ENCODE measurements around the gene CACNA1G. TPM values are rescaled to one million over a fixed set of nuclear protein-coding genes. Genes with fewer than 3 reads are reported as not detected.
A peak's percentile ranks its signal among the peaks of the same experiment; 100 is the strongest.

Gene CACNA1G
- total RNA-seq, 1 experiment from 2014 or later = not detected

- Histone ChIP-seq H3K4me2 (ENCODE audit: low read depth, low read length, poor library complexity, severe bottlenecking) (no peak overlapping the region), H4K20me1 (ENCODE audit: insufficient read depth, low read depth, low read length) (no peaks in the 10 kb centered on the region), H3K9me3 (ENCODE audit: low read length) (no peaks in the 10 kb centered on the region), H3K9ac (ENCODE audit: low read length) (no peak overlapping the region), H2AFZ (ENCODE audit: low read length) (no peak overlapping the region), H3K79me2 (ENCODE audit: low read length) (no peaks in the 10 kb centered on the region), H3K27me3 (ENCODE audit: low read length) (no peaks in the 10 kb centered on the region), H3K4me3 (ENCODE audit: low read length) (no peak overlapping the region), H3K36me3 (ENCODE audit: insufficient read depth, low read length) (no peaks in the 10 kb centered on the region), H3K9me2 (replicated peaks; ENCODE audit: insufficient read depth, low read length) (no peaks in the 10 kb centered on the region), H3K27ac (ENCODE audit: low read length) (no peak overlapping the region), H3K4me1 (ENCODE audit: low read length) (peaks cover 18% of the 10 kb centered on the region)
- no peak for DNase-seq
Measured at GRCh38 chr17:50594892-50595291, 34.4 kb downstream of the CACNA1G start.

DNA sequence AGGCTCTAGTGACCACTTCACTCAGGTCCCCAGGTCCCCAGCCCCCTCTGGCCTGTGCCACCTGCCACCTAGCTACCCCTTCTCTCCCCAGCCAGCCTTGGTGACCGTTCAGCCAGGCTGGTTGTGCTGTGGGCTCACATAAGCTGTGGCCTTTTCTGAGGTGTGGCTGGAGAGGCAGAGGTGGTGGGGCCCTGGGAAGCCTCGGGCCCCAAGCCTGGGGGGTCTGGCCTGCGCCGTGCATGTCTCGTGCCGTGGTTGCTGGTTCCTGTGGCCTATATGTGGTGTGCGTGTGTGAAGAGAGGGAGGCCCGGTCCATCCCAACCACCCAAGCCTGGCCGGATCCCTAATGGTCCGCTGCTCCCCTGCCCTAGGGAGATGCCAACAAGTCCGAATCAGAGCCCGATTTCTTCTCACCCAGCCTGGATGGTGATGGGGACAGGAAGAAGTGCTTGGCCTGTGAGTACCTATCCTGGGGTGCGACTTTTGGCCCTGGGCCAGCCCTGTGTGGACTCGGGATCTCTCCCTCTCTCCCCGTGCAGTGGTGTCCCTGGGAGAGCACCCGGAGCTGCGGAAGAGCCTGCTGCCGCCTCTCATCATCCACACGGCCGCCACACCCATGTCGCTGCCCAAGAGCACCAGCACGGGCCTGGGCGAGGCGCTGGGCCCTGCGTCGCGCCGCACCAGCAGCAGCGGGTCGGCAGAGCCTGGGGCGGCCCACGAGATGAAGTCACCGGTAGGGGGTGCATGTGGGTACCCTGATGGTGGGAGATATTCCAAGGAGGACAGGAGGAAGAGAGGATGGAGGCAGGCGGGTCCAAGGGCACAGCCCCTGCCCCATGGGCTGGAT, 35.9 kb downstream of the CACNA1G start:
- no peak for DNase-seq
- peaks cover 21% of the 10 kb centered on the region for H3K4me1 ChIP-seq (ENCODE audit: low read length)
- H3K9me2 ChIP-seq (replicated peaks; ENCODE audit: insufficient read depth, low read length) = no peaks in the 10 kb centered on the region
- H3K27ac ChIP-seq (ENCODE audit: low read length) = no peak overlapping the region
- H3K4me2 ChIP-seq (ENCODE audit: low read depth, low read length, poor library complexity, severe bottlenecking) = no peak overlapping the region
- H4K20me1 ChIP-seq (ENCODE audit: insufficient read depth, low read depth, low read length) = no peaks in the 10 kb centered on the region
- no peaks in the 10 kb centered on the region for H3K9me3 ChIP-seq (ENCODE audit: low read length)
- no peaks in the 10 kb centered on the region for H3K79me2 ChIP-seq (ENCODE audit: low read length)
- H3K36me3 ChIP-seq (ENCODE audit: insufficient read depth, low read length) = no peaks in the 10 kb centered on the region
- no peak overlapping the region for H3K9ac ChIP-seq (ENCODE audit: low read length)
- H2AFZ ChIP-seq (ENCODE audit: low read length) = no peak overlapping the region
- no peaks in the 10 kb centered on the region for H3K27me3 ChIP-seq (ENCODE audit: low read length)
- H3K4me3 ChIP-seq (ENCODE audit: low read length) = no peak overlapping the region

- no peak overlapping the region for H2AFZ ChIP-seq (ENCODE audit: low read length)
- H3K27ac ChIP-seq (ENCODE audit: low read length) = no peak overlapping the region
- H3K4me1 ChIP-seq (ENCODE audit: low read length) = peaks cover 21% of the 10 kb centered on the region
- H3K79me2 ChIP-seq (ENCODE audit: low read length) = no peaks in the 10 kb centered on the region
- no peak overlapping the region for H3K4me3 ChIP-seq (ENCODE audit: low read length)
- H3K36me3 ChIP-seq (ENCODE audit: insufficient read depth, low read length) = no peaks in the 10 kb centered on the region
- H3K4me2 ChIP-seq (ENCODE audit: low read depth, low read length, poor library complexity, severe bottlenecking) = peak overlapping the region; percentile 6
- H3K9me3 ChIP-seq (ENCODE audit: low read length) = no peaks in the 10 kb centered on the region
- no peaks in the 10 kb centered on the region for H4K20me1 ChIP-seq (ENCODE audit: insufficient read depth, low read depth, low read length)
- DNase-seq = peak; percentile 82
- no peaks in the 10 kb centered on the region for H3K27me3 ChIP-seq (ENCODE audit: low read length)
- H3K9ac ChIP-seq (ENCODE audit: low read length) = no peak overlapping the region
- no peaks in the 10 kb centered on the region for H3K9me2 ChIP-seq (replicated peaks; ENCODE audit: insufficient read depth, low read length)
Measured at GRCh38 chr17:50598487-50598886, 38.0 kb downstream of the CACNA1G start.

DNA sequence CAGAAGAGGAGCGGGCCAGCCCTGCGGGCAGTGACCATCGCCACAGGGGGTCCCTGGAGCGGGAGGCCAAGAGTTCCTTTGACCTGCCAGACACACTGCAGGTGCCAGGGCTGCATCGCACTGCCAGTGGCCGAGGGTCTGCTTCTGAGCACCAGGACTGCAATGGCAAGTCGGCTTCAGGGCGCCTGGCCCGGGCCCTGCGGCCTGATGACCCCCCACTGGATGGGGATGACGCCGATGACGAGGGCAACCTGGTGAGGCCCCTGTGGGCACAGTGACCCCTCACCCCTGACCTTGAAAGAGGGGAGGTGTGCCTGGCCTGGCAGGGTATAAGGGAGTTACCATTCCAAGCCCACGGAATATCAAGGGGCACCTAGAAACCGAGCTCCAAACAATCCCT, 39.1 kb downstream of the CACNA1G start:
- no peak overlapping the region for H2AFZ ChIP-seq (ENCODE audit: low read length)
- no peak overlapping the region for H3K4me3 ChIP-seq (ENCODE audit: low read length)
- peaks cover 21% of the 10 kb centered on the region for H3K4me1 ChIP-seq (ENCODE audit: low read length)

DNA sequence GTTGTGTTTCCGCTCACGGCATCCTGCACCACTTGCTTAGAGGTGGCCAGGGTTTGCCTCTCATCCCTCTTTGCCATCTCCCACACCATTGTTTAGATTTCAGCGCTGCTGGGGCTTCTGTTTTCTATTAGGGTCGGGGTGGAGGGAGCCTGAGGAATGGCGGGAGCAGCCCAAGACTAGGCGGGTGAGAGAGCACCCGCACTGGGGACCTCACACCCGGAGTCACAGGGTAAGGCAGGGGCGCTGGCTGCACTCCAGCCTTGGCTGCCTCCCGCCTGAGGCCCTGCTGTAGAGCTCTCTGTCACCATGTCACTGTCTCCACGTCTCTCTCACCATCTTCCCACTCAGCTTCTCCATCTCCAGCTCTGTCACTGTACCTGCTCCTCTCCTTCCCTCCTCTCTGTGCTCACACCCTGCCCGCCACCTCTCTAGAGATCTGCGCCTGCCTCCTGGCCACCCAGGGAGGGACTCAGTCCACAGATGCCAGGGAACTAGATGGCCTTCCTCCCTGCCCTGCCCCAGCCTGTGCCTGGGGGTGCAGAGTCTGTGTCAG, 41.4 kb downstream of the CACNA1G start:
- Histone ChIP-seq H3K27ac (ENCODE audit: low read length) (no peak overlapping the region), H4K20me1 (ENCODE audit: insufficient read depth, low read depth, low read length) (no peaks in the 10 kb centered on the region), H3K9me3 (ENCODE audit: low read length) (no peaks in the 10 kb centered on the region), H3K4me2 (ENCODE audit: low read depth, low read length, poor library complexity, severe bottlenecking) (no peak overlapping the region), H3K79me2 (ENCODE audit: low read length) (no peaks in the 10 kb centered on the region), H3K9me2 (replicated peaks; ENCODE audit: insufficient read depth, low read length) (no peaks in the 10 kb centered on the region), H3K36me3 (ENCODE audit: insufficient read depth, low read length) (no peaks in the 10 kb centered on the region), H3K4me3 (ENCODE audit: low read length) (no peak overlapping the region), H3K9ac (ENCODE audit: low read length) (no peak overlapping the region), H3K27me3 (ENCODE audit: low read length) (no peaks in the 10 kb centered on the region), H3K4me1 (ENCODE audit: low read length) (peaks cover 21% of the 10 kb centered on the region), H2AFZ (ENCODE audit: low read length) (no peak overlapping the region)
- no peak for DNase-seq

More for the DNA sequence above, 39.1 kb downstream of the CACNA1G start:
- Histone ChIP-seq H3K36me3 (ENCODE audit: insufficient read depth, low read length) (no peaks in the 10 kb centered on the region), H3K4me2 (ENCODE audit: low read depth, low read length, poor library complexity, severe bottlenecking) (no peak overlapping the region), H3K9me2 (replicated peaks; ENCODE audit: insufficient read depth, low read length) (no peaks in the 10 kb centered on the region), H3K27ac (ENCODE audit: low read length) (no peak overlapping the region), H3K9ac (ENCODE audit: low read length) (no peak overlapping the region), H4K20me1 (ENCODE audit: insufficient read depth, low read depth, low read length) (no peaks in the 10 kb centered on the region), H3K9me3 (ENCODE audit: low read length) (no peaks in the 10 kb centered on the region), H3K79me2 (ENCODE audit: low read length) (no peaks in the 10 kb centered on the region), H3K27me3 (ENCODE audit: low read length) (no peaks in the 10 kb centered on the region)
- DNase-seq = no peak

GRCh38 chr17:50602836-50603235, 42.3 kb downstream of the CACNA1G start:
- no peak overlapping the region for H3K27ac ChIP-seq (ENCODE audit: low read length)
- 0 out of 2 replicates have a peak, but pooled peaks cover 3% of the 10 kb centered on the region for H4K20me1 ChIP-seq (ENCODE audit: insufficient read depth, low read depth, low read length)
- no peaks in the 10 kb centered on the region for H3K9me3 ChIP-seq (ENCODE audit: low read length)
- H3K4me2 ChIP-seq (ENCODE audit: low read depth, low read length, poor library complexity, severe bottlenecking) = no peak overlapping the region
- H3K4me3 ChIP-seq (ENCODE audit: low read length) = no peak overlapping the region
- no peak for DNase-seq
- H3K27me3 ChIP-seq (ENCODE audit: low read length) = no peaks in the 10 kb centered on the region
- no peaks in the 10 kb centered on the region for H3K9me2 ChIP-seq (replicated peaks; ENCODE audit: insufficient read depth, low read length)
- no peaks in the 10 kb centered on the region for H3K36me3 ChIP-seq (ENCODE audit: insufficient read depth, low read length)
- no peak overlapping the region for H3K9ac ChIP-seq (ENCODE audit: low read length)
- peaks cover 17% of the 10 kb centered on the region for H3K4me1 ChIP-seq (ENCODE audit: low read length)
- H3K79me2 ChIP-seq (ENCODE audit: low read length) = no peaks in the 10 kb centered on the region
- H2AFZ ChIP-seq (ENCODE audit: low read length) = no peak overlapping the region

DNA sequence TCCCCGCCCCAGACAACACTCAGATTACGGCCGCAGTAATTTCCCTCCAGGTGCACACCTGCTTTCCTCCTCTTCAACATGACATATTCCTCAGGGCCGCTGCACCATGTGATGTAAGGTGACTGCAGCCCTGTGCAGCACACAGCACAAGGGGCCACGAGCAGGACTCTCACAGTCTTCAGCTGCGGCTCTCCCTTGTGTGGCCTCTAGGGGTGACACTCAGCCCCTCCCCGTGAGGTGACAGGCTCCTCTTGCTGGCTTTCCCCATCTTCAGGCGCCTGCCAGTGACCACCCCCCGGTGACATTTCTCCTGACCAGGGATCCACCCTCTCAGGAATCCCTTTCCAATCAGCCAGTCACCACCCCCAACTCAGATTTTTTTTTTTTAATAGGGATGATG, 42.8 kb downstream of the CACNA1G start:
- Histone ChIP-seq H3K27ac (ENCODE audit: low read length) (no peak overlapping the region), H3K4me1 (ENCODE audit: low read length) (peaks cover 12% of the 10 kb centered on the region), H3K27me3 (ENCODE audit: low read length) (no peaks in the 10 kb centered on the region), H3K36me3 (ENCODE audit: insufficient read depth, low read length) (no peaks in the 10 kb centered on the region), H3K4me2 (ENCODE audit: low read depth, low read length, poor library complexity, severe bottlenecking) (no peak overlapping the region), H4K20me1 (ENCODE audit: insufficient read depth, low read depth, low read length) (0 out of 2 replicates have a peak, but pooled peaks cover 3% of the 10 kb centered on the region), H3K9me3 (ENCODE audit: low read length) (no peaks in the 10 kb centered on the region), H3K79me2 (ENCODE audit: low read length) (no peaks in the 10 kb centered on the region), H2AFZ (ENCODE audit: low read length) (no peak overlapping the region), H3K9ac (ENCODE audit: low read length) (no peak overlapping the region), H3K9me2 (replicated peaks; ENCODE audit: insufficient read depth, low read length) (no peaks in the 10 kb centered on the region), H3K4me3 (ENCODE audit: low read length) (no peak overlapping the region)
- peak; percentile 74 for DNase-seq

DNA sequence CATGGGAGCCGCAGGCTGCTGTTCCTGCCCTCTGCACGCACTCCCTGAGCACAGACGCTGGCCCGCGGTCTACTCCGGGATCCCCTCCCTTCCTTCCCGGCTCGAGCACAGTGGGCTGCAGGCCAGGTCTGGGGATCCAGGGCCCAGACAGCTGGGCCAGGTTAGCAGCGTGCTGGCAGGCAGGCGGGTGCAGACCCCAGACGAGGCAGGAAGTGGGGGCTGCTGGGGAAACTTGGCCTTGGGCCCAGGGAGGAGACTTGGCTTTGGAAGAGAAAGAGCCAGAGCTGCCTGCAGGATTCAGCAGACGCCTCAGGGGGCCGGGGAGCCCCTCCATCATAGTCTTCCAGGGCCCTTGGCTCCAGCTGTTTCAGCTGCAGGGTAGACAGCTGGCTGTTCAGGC, 44.0 kb downstream of the CACNA1G start:
- H3K4me3 ChIP-seq (ENCODE audit: low read length) = no peak overlapping the region
- no peak for DNase-seq
- no peaks in the 10 kb centered on the region for H3K79me2 ChIP-seq (ENCODE audit: low read length)
- no peaks in the 10 kb centered on the region for H3K36me3 ChIP-seq (ENCODE audit: insufficient read depth, low read length)
- no peak overlapping the region for H3K4me2 ChIP-seq (ENCODE audit: low read depth, low read length, poor library complexity, severe bottlenecking)
- H3K27me3 ChIP-seq (ENCODE audit: low read length) = no peaks in the 10 kb centered on the region
- 0 out of 2 replicates have a peak, but pooled peaks cover 3% of the 10 kb centered on the region for H4K20me1 ChIP-seq (ENCODE audit: insufficient read depth, low read depth, low read length)
- no peak overlapping the region for H3K9ac ChIP-seq (ENCODE audit: low read length)
- no peaks in the 10 kb centered on the region for H3K9me2 ChIP-seq (replicated peaks; ENCODE audit: insufficient read depth, low read length)
- no peaks in the 10 kb centered on the region for H3K9me3 ChIP-seq (ENCODE audit: low read length)
- peaks cover 4% of the 10 kb centered on the region; the same call in 1 of the 2 replicates for H3K4me1 ChIP-seq (ENCODE audit: low read length)
- no peak overlapping the region for H2AFZ ChIP-seq (ENCODE audit: low read length)
- H3K27ac ChIP-seq (ENCODE audit: low read length) = no peak overlapping the region
